ENCODE results near the gene SYNE1. TPM values are rescaled to one million over a fixed set of nuclear protein-coding genes. Genes with fewer than 3 reads are reported as not detected.

SYNE1 gene
- total RNA-seq, 1 donor from 2014 or later = 17.4 TPM

- no peak overlapping the region for H3K4me3 ChIP-seq (ENCODE audit: low read depth, low read length)
- DNase-seq (ENCODE audit: low read depth) = no peak
- TF ChIP-seq CTCF (conservative IDR thresholded peaks at IDR 0.05; ENCODE audit: low read depth, low read length) = no peak
Measured at GRCh38 chr6:152118224-152118623, 518.9 kb downstream of the SYNE1 start.

- H3K4me3 ChIP-seq (ENCODE audit: low read depth, low read length) = no peak overlapping the region
- DNase-seq (ENCODE audit: low read depth) = no peak
- no peak for TF ChIP-seq CTCF (conservative IDR thresholded peaks at IDR 0.05; ENCODE audit: low read depth, low read length)
Measured at GRCh38 chr6:152117156-152118133, 519.7 kb downstream of the SYNE1 start.

- TF ChIP-seq CTCF (conservative IDR thresholded peaks at IDR 0.05; ENCODE audit: low read depth, low read length) = no peak
- no peak for DNase-seq (ENCODE audit: low read depth)
- H3K4me3 ChIP-seq (ENCODE audit: low read depth, low read length) = no peak overlapping the region
Measured at GRCh38 chr6:152112491-152113261, 524.5 kb downstream of the SYNE1 start.

- DNase-seq (ENCODE audit: low read depth) = no peak
- H3K4me3 ChIP-seq (ENCODE audit: low read depth, low read length) = no peak overlapping the region
- TF ChIP-seq CTCF (conservative IDR thresholded peaks at IDR 0.05; ENCODE audit: low read depth, low read length) = no peak
Measured at GRCh38 chr6:152110886-152111820, 526.0 kb downstream of the SYNE1 start.

GRCh38 chr6:152107973-152108372 is 529.2 kb downstream of the SYNE1 start:
- no peak overlapping the region for H3K4me3 ChIP-seq (ENCODE audit: low read depth, low read length)
- DNase-seq (ENCODE audit: low read depth) = no peak
- TF ChIP-seq CTCF (conservative IDR thresholded peaks at IDR 0.05; ENCODE audit: low read depth, low read length) = no peak

- no peak overlapping the region for H3K4me3 ChIP-seq (ENCODE audit: low read depth, low read length)
Measured at GRCh38 chr6:152100183-152100618, 537.0 kb downstream of the SYNE1 start.

More at GRCh38 chr6:152100183-152100618, 537.0 kb downstream of the SYNE1 start:
- TF ChIP-seq CTCF (conservative IDR thresholded peaks at IDR 0.05; ENCODE audit: low read depth, low read length) = no peak
- no peak for DNase-seq (ENCODE audit: low read depth)

Data from epithelial cell of proximal tubule (primary cell).